ENCODE data around the gene RGL3. TPM values are rescaled to one million over a fixed set of nuclear protein-coding genes. Genes with fewer than 3 reads are reported as not detected.

Gene RGL3
- total RNA-seq, 2 donors from 2014 or later = 5.1 to 8.6 TPM

DNA sequence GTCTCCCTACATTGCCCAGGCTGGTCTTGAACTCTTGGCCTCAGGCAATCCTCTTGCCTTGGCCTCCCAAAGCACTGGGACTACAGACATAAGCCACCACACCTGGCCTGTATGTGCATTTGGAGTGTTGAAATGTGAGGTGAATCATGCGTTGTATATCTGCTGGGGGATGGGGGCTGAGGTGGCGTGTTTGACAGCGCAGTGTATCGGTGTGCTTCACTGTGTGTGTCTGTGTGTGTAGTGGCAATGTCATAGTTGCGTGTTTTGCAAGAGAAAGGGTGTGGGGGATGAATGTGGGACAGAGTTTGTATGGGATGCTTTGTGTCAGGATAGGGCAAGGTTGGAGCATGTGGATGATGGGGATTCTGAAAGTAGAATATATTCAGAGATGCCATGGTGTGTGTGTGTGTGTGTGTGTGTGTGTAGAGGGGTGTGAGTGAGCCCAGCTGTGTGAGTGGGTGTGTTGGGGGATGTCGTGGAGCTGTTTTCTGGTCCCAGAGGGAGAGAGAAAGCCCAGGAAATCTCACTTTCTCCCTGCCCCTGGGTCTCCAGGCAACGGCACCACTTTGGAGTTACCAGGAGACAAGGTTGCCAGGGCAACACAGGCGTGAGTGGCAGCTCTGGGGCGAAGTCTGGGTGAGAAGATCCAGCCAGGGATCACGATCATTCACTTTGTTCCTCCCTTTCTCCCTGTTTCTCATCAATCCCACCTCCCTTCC, 45.8 kb downstream of the RGL3 start:
- Histone ChIP-seq H3K9me3 (no peaks in the 10 kb centered on the region), H3K4me3 (no peak overlapping the region), H3K36me3 (peaks cover 0 to 2% of the 10 kb centered on the region in 2 donors), H3K27me3 (replicated peaks; ENCODE audit: insufficient read depth) (no peaks in the 10 kb centered on the region), H3K27ac (no peak overlapping the region), H3K4me1 (replicated peaks) (peaks cover 7% of the 10 kb centered on the region)
- DNase-seq (ENCODE audit: low spot score) = no peak
- intact Hi-C loops (cut with DNase I) = no loop called here
- TF ChIP-seq, protein P1, sequence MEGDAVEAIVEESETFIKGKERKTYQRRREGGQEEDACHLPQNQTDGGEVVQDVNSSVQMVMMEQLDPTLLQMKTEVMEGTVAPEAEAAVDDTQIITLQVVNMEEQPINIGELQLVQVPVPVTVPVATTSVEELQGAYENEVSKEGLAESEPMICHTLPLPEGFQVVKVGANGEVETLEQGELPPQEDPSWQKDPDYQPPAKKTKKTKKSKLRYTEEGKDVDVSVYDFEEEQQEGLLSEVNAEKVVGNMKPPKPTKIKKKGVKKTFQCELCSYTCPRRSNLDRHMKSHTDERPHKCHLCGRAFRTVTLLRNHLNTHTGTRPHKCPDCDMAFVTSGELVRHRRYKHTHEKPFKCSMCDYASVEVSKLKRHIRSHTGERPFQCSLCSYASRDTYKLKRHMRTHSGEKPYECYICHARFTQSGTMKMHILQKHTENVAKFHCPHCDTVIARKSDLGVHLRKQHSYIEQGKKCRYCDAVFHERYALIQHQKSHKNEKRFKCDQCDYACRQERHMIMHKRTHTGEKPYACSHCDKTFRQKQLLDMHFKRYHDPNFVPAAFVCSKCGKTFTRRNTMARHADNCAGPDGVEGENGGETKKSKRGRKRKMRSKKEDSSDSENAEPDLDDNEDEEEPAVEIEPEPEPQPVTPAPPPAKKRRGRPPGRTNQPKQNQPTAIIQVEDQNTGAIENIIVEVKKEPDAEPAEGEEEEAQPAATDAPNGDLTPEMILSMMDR (IDR thresholded peaks at IDR 0.05) = no peak
- TF ChIP-seq POLR2AphosphoS5 (IDR thresholded peaks at IDR 0.05) (no peak), POLR2A (IDR thresholded peaks at IDR 0.05) (no peak)
- WGBS = 57% methylated on average over 10 of the region's 10 CpGs

DNA sequence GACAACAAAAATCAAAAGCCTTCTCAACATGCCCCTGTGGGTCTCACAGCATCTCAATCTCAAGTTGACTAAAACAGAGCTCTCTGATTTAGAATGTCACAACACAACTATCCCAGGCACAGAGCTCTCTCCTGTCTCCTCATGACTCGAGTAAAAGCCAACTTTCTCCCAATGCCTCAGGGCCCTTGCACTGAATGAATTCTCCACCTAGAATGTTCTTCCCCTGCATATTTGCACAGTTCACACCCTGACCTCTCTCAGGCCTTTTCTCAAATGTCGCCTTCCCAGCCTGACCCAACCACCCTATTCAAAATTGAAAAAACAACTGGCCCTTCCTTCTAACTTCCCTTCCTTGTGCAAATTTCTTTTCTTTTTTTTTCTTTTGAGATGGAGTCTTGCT, 48.4 kb downstream of the RGL3 start:
- intact Hi-C loops (cut with DNase I) = no loop called here
- no peaks in the 10 kb centered on the region for H3K9me3 ChIP-seq
- H3K4me1 ChIP-seq (replicated peaks) = peaks cover 3% of the 10 kb centered on the region
- H3K27ac ChIP-seq = no peak overlapping the region
- WGBS = 89% methylated on average over 2 of the region's 2 CpGs
- H3K27me3 ChIP-seq (replicated peaks; ENCODE audit: insufficient read depth) = no peaks in the 10 kb centered on the region
- H3K4me3 ChIP-seq = no peak overlapping the region
- TF ChIP-seq POLR2A (IDR thresholded peaks at IDR 0.05) = no peak
- TF ChIP-seq, protein P1 (IDR thresholded peaks at IDR 0.05) = no peak
- TF ChIP-seq POLR2AphosphoS5 (IDR thresholded peaks at IDR 0.05) = no peak
- no peak for DNase-seq (ENCODE audit: low spot score)
- H3K36me3 ChIP-seq = peaks cover 0 to 2% of the 10 kb centered on the region in 2 donors

DNA sequence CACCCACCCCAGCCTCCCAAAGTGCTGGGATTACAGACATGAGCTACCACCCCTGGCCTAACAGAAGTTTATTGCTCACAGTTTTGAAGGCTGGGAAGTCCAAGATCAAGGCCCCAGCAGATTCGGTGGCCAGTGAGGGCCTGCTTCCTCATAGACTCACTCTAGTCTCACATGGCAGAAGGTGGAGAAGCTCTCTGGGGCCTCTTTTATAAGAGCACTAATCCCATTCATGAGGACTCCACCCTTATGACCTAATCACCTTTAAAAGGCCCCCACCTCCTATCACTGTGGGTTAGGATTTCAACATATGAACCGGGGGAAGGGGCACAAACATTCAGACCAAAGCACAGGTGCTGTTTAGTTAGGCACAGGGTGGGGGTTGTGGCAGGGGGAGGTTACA, 51.6 kb downstream of the RGL3 start:
- TF ChIP-seq, protein P1 (IDR thresholded peaks at IDR 0.05) = no peak
- TF ChIP-seq POLR2A (IDR thresholded peaks at IDR 0.05) = no peak
- no peak for TF ChIP-seq POLR2AphosphoS5 (IDR thresholded peaks at IDR 0.05)
- Histone ChIP-seq H3K9me3 (no peaks in the 10 kb centered on the region), H3K36me3 (peaks cover 0 to 5% of the 10 kb centered on the region in 2 donors), H3K27ac (no peak overlapping the region), H3K27me3 (replicated peaks; ENCODE audit: insufficient read depth) (no peaks in the 10 kb centered on the region), H3K4me3 (no peak overlapping the region), H3K4me1 (replicated peaks) (no peaks in the 10 kb centered on the region)
- intact Hi-C loops (cut with DNase I) = no loop called here
- DNase-seq (ENCODE audit: low spot score) = no peak
- 74% methylated on average over 2 of the region's 2 CpGs for whole genome bisulfite sequencing

DNA sequence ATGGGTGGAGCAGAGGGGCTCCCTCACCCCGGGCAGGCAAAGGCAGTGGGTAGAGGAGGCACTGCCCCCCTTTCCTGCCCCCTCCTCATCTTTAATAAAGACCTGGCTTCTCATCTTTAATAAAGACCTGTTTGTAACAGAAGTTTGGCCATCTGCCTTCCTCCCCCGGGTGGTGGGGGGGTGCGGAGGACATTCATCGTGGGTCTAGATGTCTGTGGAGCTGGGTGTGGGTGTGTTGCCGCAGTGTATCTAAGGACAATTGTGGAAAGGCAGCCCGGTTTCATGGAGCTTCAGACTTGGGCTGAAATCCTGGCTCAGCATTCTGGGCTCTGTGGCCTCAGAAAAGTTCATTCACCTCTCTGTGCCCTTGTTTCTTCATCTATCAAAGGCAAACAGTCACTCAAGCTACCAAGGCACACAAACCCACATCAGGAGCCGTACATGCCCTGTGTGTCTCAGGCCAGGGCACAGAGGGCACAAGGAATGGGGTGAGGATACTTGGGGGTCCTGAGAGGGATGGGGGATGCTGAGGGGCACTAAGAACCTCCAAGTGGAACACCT, 53.5 kb downstream of the RGL3 start:
- Histone ChIP-seq H3K4me1 (replicated peaks) (no peaks in the 10 kb centered on the region), H3K9me3 (no peaks in the 10 kb centered on the region), H3K36me3 (peaks cover 0 to 5% of the 10 kb centered on the region in 2 donors), H3K27ac (no peak overlapping the region), H3K4me3 (no peak overlapping the region), H3K27me3 (replicated peaks; ENCODE audit: insufficient read depth) (no peaks in the 10 kb centered on the region)
- DNase-seq (ENCODE audit: low spot score) = no peak
- 55% methylated on average over 7 of the region's 7 CpGs for WGBS
- intact Hi-C loops (cut with DNase I) = no loop called here
- TF ChIP-seq, protein P1 (IDR thresholded peaks at IDR 0.05) = no peak
- TF ChIP-seq POLR2A (IDR thresholded peaks at IDR 0.05) (no peak), POLR2AphosphoS5 (IDR thresholded peaks at IDR 0.05) (no peak)

DNA sequence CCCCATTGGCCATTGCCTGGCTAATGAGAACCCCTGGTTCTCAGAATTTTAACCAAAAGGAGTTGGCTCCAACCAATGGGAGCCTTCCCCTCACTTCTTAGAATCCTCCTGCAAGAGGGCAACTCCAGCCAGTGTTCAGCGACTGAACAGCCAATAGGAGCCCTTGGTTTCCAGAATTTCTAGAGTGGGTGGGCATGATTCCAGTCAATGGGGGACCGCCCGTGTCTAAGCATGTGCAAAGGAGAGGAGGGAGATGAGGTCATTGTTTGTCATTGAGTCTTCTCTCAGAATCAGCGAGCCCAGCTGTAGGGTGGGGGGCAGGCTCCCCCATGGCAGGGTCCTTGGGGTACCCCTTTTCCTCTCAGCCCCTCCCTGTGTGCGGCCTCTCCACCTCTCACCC, 54.2 kb downstream of the RGL3 start:
- DNase-seq (ENCODE audit: low spot score) = no peak
- 55% methylated on average over 5 of the region's 5 CpGs for WGBS

More for the DNA sequence above, 54.2 kb downstream of the RGL3 start:
- Histone ChIP-seq H3K36me3 (peaks cover 0 to 5% of the 10 kb centered on the region in 2 donors), H3K27ac (no peak overlapping the region), H3K4me1 (replicated peaks) (no peaks in the 10 kb centered on the region), H3K9me3 (no peaks in the 10 kb centered on the region), H3K4me3 (no peak overlapping the region), H3K27me3 (replicated peaks; ENCODE audit: insufficient read depth) (no peaks in the 10 kb centered on the region)
- intact Hi-C loops (cut with DNase I) = no loop called here
- no peak for TF ChIP-seq POLR2A (IDR thresholded peaks at IDR 0.05)
- TF ChIP-seq, protein P1 (IDR thresholded peaks at IDR 0.05) = no peak
- TF ChIP-seq POLR2AphosphoS5 (IDR thresholded peaks at IDR 0.05) = no peak

All from prostate gland (tissue), 2 donors.